Calu3 (cell line): ENCODE results near the gene DIP2B. TPM values are rescaled to one million over a fixed set of nuclear protein-coding genes. Genes with fewer than 3 reads are reported as not detected.

Source experiments
- BruUV-seq: library from RNA; stranded (reverse); fragments of 400-500 nt; replicated peaks from 2 replicates; lab custom pipeline; 2021; lab: Mats Ljungman, UMichigan
- CTCF ChIA-PET: fragments of 300-600 bp; sonication (Branson Sonifier 250); formaldehyde crosslinking; loops from one replicate; lab custom pipeline; 2022; ENCODE audit warnings: antibody characterized with exemption; lab: Charles Lee
- DNase-seq: peaks from one replicate; pipeline ENCODE4 v3.0.0; 2022
- H3K27ac Mint-ChIP-seq: one replicate; pipeline ENCODE4 v1.8.0; 2022; ENCODE audit warnings: mixed read lengths; ENCODE audit not compliant: unreplicated experiment
- H3K27me3 Mint-ChIP-seq: one replicate; pipeline ENCODE4 v1.8.0; 2022; ENCODE audit warnings: mixed read lengths; ENCODE audit not compliant: unreplicated experiment
- H3K36me3 Mint-ChIP-seq: one replicate; pipeline ENCODE4 v1.8.0; 2022; ENCODE audit warnings: mild to moderate bottlenecking, moderate library complexity, mixed read lengths; ENCODE audit not compliant: insufficient read depth, unreplicated experiment
- H3K4me1 Mint-ChIP-seq: one replicate; pipeline ENCODE4 v1.8.0; 2022; ENCODE audit warnings: mild to moderate bottlenecking, low read depth, mixed read lengths; ENCODE audit not compliant: unreplicated experiment
- H3K4me3 Mint-ChIP-seq: one replicate; pipeline ENCODE4 v1.8.0; 2022; ENCODE audit warnings: mild to moderate bottlenecking, low read depth, moderate library complexity, mixed read lengths; ENCODE audit not compliant: unreplicated experiment
- H3K9me3 Mint-ChIP-seq: one replicate; pipeline ENCODE4 v1.8.0; 2022; ENCODE audit warnings: low read depth, mixed read lengths; ENCODE audit not compliant: unreplicated experiment
- intact Hi-C: fragments of 100-400 bp; cut with micrococcal nuclease; formaldehyde crosslinking; loops from one replicate; pipeline ENCODE4 v1.10.0; 2022; ENCODE audit not compliant: unreplicated experiment
- total RNA-seq: library from RNA; stranded (reverse); gene quantifications from 2 replicates; pipeline ENCODE4 v1.2.3, GENCODE V29; 2022
- TF ChIP-seq, protein P1 (sequence below): fragments of 200-600 bp; IDR thresholded peaks from one replicate; pipeline ENCODE4 v1.8.0; 2022; ENCODE audit warnings: antibody characterized with exemption; ENCODE audit not compliant: unreplicated experiment

Gene DIP2B
- total RNA-seq, 1 experiment from 2014 or later, result 22.8 TPM

GRCh38 chr12:50637870-50638481, 133.2 kb downstream of the DIP2B start:
- no peak overlapping the region for H3K27ac Mint-ChIP-seq
- peaks cover 1% of the 10 kb centered on the region for H3K36me3 Mint-ChIP-seq
- CTCF ChIA-PET, result interaction anchor here (0.7 to 1.0 kb wide), 5 partner anchors 26 to 133 kb away, joined by 3 to 10 read pairs (median 4); partner anchors contain the start of gene DIP2B

GRCh38 chr12:50638482-50638880, 133.7 kb downstream of the DIP2B start:
- H3K4me3 Mint-ChIP-seq, result no peak overlapping the region
- intact Hi-C loops, result loop anchor here (2.0 kb wide), 2 partner anchors 20 to 134 kb away; partner anchors contain the start of gene DIP2B
- no peak for DNase-seq
- BruUV-seq, result no TSS peak
- peaks cover 5% of the 10 kb centered on the region for H3K36me3 Mint-ChIP-seq
- H3K27me3 Mint-ChIP-seq, result no peaks in the 10 kb centered on the region
- CTCF ChIA-PET, result interaction anchor here (0.7 to 1.6 kb wide), 6 partner anchors 26 to 134 kb away, joined by 3 to 10 read pairs (median 4); partner anchors contain the start of gene DIP2B
- peaks cover 28% of the 10 kb centered on the region for H3K4me1 Mint-ChIP-seq
- TF ChIP-seq, protein P1, sequence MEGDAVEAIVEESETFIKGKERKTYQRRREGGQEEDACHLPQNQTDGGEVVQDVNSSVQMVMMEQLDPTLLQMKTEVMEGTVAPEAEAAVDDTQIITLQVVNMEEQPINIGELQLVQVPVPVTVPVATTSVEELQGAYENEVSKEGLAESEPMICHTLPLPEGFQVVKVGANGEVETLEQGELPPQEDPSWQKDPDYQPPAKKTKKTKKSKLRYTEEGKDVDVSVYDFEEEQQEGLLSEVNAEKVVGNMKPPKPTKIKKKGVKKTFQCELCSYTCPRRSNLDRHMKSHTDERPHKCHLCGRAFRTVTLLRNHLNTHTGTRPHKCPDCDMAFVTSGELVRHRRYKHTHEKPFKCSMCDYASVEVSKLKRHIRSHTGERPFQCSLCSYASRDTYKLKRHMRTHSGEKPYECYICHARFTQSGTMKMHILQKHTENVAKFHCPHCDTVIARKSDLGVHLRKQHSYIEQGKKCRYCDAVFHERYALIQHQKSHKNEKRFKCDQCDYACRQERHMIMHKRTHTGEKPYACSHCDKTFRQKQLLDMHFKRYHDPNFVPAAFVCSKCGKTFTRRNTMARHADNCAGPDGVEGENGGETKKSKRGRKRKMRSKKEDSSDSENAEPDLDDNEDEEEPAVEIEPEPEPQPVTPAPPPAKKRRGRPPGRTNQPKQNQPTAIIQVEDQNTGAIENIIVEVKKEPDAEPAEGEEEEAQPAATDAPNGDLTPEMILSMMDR, result no peak
- H3K9me3 Mint-ChIP-seq, result no peaks in the 10 kb centered on the region
- H3K27ac Mint-ChIP-seq, result no peak overlapping the region

More at GRCh38 chr12:50637870-50638481, 133.2 kb downstream of the DIP2B start:
- Mint-ChIP-seq H3K9me3 (no peaks in the 10 kb centered on the region), H3K4me1 (peaks cover 28% of the 10 kb centered on the region), H3K4me3 (no peak overlapping the region), H3K27me3 (no peaks in the 10 kb centered on the region)
- BruUV-seq, result no TSS peak
- TF ChIP-seq, protein P1, result peak; percentile 17
- DNase-seq, result no peak
- intact Hi-C loops, result loop anchor here (2.0 kb wide), 2 partner anchors 21 to 133 kb away; partner anchors contain the start of gene DIP2B

DNA sequence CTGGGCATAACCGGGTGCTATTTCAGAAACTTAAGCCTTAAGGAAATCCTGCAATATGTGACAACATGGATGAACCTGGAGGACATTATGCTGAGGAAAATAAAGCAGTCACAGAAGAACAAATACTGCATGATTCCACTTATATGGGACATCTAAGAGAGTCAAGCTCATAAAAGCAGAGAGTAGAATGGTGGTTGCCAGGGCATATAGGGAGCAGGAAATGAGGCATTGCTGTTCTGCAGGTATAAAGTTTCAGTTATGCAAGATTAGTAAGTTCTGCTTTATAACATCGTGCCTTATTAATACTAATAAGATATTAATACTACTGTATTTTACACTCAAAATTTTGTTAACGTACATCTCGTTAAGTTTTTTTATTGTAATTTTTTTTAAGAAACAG, 134.9 kb downstream of the DIP2B start:
- DNase-seq, result no peak
- BruUV-seq, result no TSS peak
- Mint-ChIP-seq H3K27ac (no peak overlapping the region), H3K4me1 (peaks cover 28% of the 10 kb centered on the region), H3K4me3 (no peak overlapping the region), H3K27me3 (no peaks in the 10 kb centered on the region), H3K36me3 (peaks cover 5% of the 10 kb centered on the region), H3K9me3 (no peaks in the 10 kb centered on the region)
- TF ChIP-seq, protein P1, result no peak
- intact Hi-C loops, result loop anchor here (2.0 kb wide), 2 partner anchors 19 to 135 kb away; partner anchors contain the start of gene DIP2B
- CTCF ChIA-PET, result interaction anchor here (1.6 kb wide), 1 partner anchor 136 kb away, joined by 4 read pairs; no protein-coding TSS in a partner anchor

DNA sequence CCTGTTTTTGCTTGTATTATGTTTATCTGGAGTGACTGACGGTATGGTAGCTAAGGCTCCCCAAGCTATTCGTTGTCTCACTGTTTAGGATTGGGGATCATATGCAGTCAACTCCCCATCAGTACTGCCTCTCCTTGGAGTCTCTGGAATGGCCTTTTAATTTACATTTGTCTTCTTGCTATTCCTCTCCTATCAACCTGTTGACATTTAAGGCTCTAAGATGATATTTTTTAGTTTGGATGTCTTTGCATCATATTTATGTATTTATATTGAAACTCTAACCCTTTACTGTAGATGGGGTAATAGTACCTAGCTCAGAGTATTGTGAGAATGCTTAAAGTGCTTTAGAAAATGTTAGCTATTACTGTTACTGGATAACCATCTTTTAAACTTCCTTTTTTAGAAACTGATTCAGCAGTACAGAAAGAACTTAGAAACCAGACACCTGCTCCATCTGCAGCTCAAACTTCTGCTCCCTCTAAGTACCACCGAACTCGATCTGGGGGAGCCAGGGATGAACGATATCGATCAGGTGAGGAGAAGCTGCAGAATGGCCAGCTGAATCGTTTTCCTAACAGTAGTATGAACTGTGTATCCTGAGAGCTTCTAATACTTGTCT, 135.6 kb downstream of the DIP2B start:
- DNase-seq, result no peak
- Mint-ChIP-seq H3K27ac (no peak overlapping the region), H3K27me3 (no peaks in the 10 kb centered on the region), H3K4me3 (no peak overlapping the region), H3K9me3 (no peaks in the 10 kb centered on the region), H3K36me3 (peaks cover 5% of the 10 kb centered on the region), H3K4me1 (peaks cover 28% of the 10 kb centered on the region)
- intact Hi-C loops, result no loop called here
- CTCF ChIA-PET, result interaction anchor here (1.6 kb wide), 1 partner anchor 136 kb away, joined by 4 read pairs; no protein-coding TSS in a partner anchor
- BruUV-seq, result no TSS peak
- TF ChIP-seq, protein P1, result no peak
